ENCODE measurements around the gene RPL29. TPM values are rescaled to one million over a fixed set of nuclear protein-coding genes. Genes with fewer than 3 reads are reported as not detected.
"Not testable (repeated sequence)": the region's sequence is repeated elsewhere in the genome, so short reads cannot be mapped to it uniquely, and the experiment has no call there.

Gene RPL29
- 1,000 to 10,000 TPM; 1,191 to 2,826 (median 1,725) TPM for total RNA-seq

GRCh38 chr3:51995346-51996163, at the start of gene RPL29:
TSS of gene RPL29 (minus strand) at chr3:51995895. CDS start at chr3:51995461, 434 bp downstream.
- intact Hi-C loops (cut with DNase I): no loop called here
- peaks cover 0 to 7% (median 0%) of the 10 kb centered on the region in 4 donors for H3K27me3 ChIP-seq
- TF ChIP-seq POLR2A (IDR thresholded peaks at IDR 0.05) (peak in 2 of 4 donors; percentile 26 to 72), CTCF (IDR thresholded peaks at IDR 0.05) (peak in 4 of 6 experiments; percentile 22 to 78 (median 42))
- WGBS, 2 donors: 1% methylated on average over 18 of the region's 40 CpGs
- peak; percentile 61 for DNase-seq
- no peaks in the 10 kb centered on the region for H3K9me3 ChIP-seq
- peaks cover 15 to 40% (median 24%) of the 10 kb centered on the region in 3 donors for H3K36me3 ChIP-seq
- H3K4me1 ChIP-seq: peaks cover 9 to 59% (median 25%) of the 10 kb centered on the region in 3 donors
- H3K27ac ChIP-seq: peak within 1 kb of the TSS; percentile 86 to 92 (median 90)
- peak within 1 kb of the TSS; percentile 70 to 90 (median 82) for H3K4me3 ChIP-seq

- Histone ChIP-seq H3K4me3 (no peak overlapping the region), H3K27ac (peak overlapping the region; percentile 92 to 98 (median 96)), H3K27me3 (no peaks in the 10 kb centered on the region), H3K36me3 (peaks cover 12 to 22% (median 18%) of the 10 kb centered on the region in 3 donors), H3K9me3 (no peaks in the 10 kb centered on the region), H3K4me1 (peaks cover 51 to 84% (median 56%) of the 10 kb centered on the region in 3 donors)
- intact Hi-C loops (cut with DNase I): no loop called here
- no peak for DNase-seq
- 84% methylated on average over 5 to 9 of the region's 18 CpGs for WGBS, 2 donors
- TF ChIP-seq POLR2A (IDR thresholded peaks at IDR 0.05) (no peak), CTCF (IDR thresholded peaks at IDR 0.05) (no peak)
Observed at GRCh38 chr3:52044869-52045619, 49.3 kb upstream of the RPL29 start.

GRCh38 chr3:52043750-52044149, 48.1 kb upstream of the RPL29 start:
- H3K4me3 ChIP-seq: no peak overlapping the region
- peak overlapping the region in 3 of 4 donors; percentile 95 to 98 (median 96) for H3K27ac ChIP-seq
- H3K4me1 ChIP-seq: peaks cover 45 to 84% (median 55%) of the 10 kb centered on the region in 3 donors
- peaks cover 0 to 9% (median 6%) of the 10 kb centered on the region in 3 donors for H3K36me3 ChIP-seq
- DNase-seq: no peak
- no peaks in the 10 kb centered on the region for H3K9me3 ChIP-seq
- no peak for TF ChIP-seq POLR2A (IDR thresholded peaks at IDR 0.05)
- no peak for TF ChIP-seq CTCF (IDR thresholded peaks at IDR 0.05)
- intact Hi-C loops (cut with DNase I): no loop called here
- WGBS, 2 donors: no CpG with 5 or more reads among the region's 6 CpGs
- no peaks in the 10 kb centered on the region for H3K27me3 ChIP-seq

GRCh38 chr3:52043039-52043438, 47.3 kb upstream of the RPL29 start:
- H3K27me3 ChIP-seq; H3K9me3 ChIP-seq; H3K4me3 ChIP-seq; H3K36me3 ChIP-seq; intact Hi-C loops (cut with DNase I); H3K27ac ChIP-seq; DNase-seq: not testable (repeated sequence)
- H3K4me1 ChIP-seq: peaks cover 45 to 84% (median 55%) of the 10 kb centered on the region in 3 donors
- 89 to 94% methylated on average over 1 of the region's 1 CpG for WGBS, 2 donors

GRCh38 chr3:52041118-52041731, 45.5 kb upstream of the RPL29 start:
- Histone ChIP-seq H3K4me3 (no peak overlapping the region), H3K36me3 (no peaks in the 10 kb centered on the region), H3K9me3 (no peaks in the 10 kb centered on the region), H3K4me1 (peaks cover 32 to 84% (median 45%) of the 10 kb centered on the region in 3 donors), H3K27me3 (no peaks in the 10 kb centered on the region), H3K27ac (peak overlapping the region in 2 of 4 donors; percentile 23 to 30)
- WGBS, 2 donors: 59 to 61% methylated on average over 4 to 5 of the region's 10 CpGs
- intact Hi-C loops (cut with DNase I): no loop called here
- DNase-seq: no peak
- TF ChIP-seq CTCF (IDR thresholded peaks at IDR 0.05): no peak
- no peak for TF ChIP-seq POLR2A (IDR thresholded peaks at IDR 0.05)

All from esophagus squamous epithelium (tissue), 5 donors.